ENCODE measurements around the gene RHOBTB3.
A peak's percentile ranks its signal among the peaks of the same experiment; 100 is the strongest.

RHOBTB3 gene

GRCh38 chr5:95841914-95842812 is 111.0 kb downstream of the RHOBTB3 start:
- DNase-seq (ENCODE audit: low spot score), result no peak

- DNase-seq (ENCODE audit: low spot score), result peak; percentile 70
These were observed 111.9 kb downstream of the RHOBTB3 start for GRCh38 chr5:95842854-95843544.

GRCh38 chr5:95843733-95844223 is 112.6 kb downstream of the RHOBTB3 start:
- no peak for DNase-seq (ENCODE audit: low spot score)

- no peak for DNase-seq (ENCODE audit: low spot score)
These were observed 114.3 kb downstream of the RHOBTB3 start for GRCh38 chr5:95845391-95845790.

Measured in CD4-positive, alpha-beta T cell treated with Interleukin-15 for 4 hours (primary cell).